Cortex of kidney (tissue), 1 donor: Measurements from ENCODE around the gene NETO1.

Experiments
- DNase-seq: peaks from one replicate; lab custom pipeline; 2025; lab: John Stamatoyannopoulos, UW

The NETO1 gene

DNA sequence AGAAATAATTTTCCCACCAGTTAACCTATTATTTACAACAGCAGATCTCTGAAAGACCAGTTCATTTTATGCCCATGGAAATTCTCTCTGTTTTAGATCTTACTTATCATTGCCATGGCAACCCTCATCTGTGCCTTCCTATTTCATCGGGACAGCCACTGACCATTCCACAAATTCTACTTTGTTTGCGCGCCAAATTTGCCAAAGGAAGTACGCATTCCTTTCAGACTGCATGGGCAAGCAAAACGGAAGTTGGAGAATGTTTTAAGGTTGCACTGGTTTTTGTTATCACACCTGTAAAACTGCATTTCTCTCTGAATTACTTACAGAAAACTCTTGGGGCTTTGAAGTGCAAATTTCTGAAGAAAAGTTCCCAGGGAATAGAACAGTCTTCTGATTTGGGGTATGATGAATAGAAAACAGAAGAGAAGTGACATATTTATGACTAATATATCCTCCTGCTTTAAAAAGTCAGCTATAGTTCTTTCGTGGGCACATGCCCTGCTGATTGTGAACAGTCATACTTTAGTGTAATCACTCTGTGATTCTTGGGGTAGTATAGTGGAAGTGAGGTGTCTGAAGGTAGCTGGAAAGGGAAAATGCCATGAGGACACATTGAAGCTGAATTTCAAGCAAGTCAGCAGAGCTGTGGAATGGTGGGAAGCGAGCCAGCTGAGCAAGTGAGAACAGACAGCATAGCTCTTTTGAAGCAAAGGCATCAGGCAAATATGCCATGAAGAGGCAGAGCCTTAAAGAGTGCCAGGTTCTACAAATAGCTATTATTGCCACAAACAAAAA, 20.9 kb downstream of the NETO1 start:
- DNase-seq, result no peak

DNA sequence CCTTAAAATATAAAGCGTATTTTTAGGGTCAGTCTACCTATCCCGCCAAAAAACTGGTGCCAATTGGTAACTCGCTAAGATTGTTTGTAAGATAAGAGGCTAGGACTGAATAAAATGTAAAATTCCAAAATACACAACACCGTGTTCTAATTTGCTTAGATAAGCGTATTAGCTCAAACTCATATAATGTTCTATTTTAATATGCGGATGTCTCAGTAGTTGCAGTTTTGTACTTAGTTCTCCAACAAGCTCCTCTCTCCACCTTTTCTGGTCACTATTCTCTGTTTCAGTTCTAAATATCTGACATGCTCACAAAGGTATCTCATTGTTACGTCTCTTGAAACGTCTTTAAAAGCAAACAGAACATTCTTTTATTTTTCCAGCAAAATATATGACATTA, 24.0 kb downstream of the NETO1 start:
- no peak for DNase-seq

DNA sequence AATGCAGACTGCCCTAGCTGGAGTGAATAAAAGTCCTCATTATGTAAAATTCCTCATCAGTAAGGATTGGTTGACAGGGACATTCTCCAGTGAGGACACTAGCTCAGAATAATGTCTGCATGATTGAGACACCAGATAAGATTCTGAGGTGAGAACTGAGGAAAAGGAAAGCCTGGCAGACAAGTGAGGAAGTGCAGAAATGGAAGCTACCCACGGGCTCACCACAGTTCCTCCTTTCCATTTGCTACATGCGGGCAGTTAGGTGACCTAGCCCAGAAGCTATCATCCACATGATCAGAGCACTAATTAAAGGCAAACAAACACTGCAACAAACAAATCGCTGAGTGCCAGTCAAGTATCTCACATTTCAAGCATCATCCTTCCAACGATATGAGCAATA, 27.7 kb downstream of the NETO1 start:
- no peak for DNase-seq

DNA sequence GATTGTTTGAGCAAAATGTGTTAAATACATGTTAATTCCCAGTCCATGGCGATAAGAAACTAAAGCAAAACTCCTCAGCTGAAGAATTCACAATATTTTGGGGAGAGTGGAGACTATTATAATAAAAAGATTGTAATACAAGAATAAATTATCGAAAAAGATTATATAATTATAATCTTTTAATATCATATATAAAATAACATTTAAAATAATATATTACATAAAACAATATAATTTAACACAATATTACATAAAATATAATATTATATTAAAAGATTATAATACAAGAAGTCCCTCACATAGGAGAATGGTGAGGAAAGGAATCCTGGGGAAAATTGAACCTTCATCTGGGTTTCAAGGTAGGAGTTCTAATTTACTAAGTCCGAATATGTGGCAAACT, 33.1 kb downstream of the NETO1 start:
- DNase-seq, result no peak

DNA sequence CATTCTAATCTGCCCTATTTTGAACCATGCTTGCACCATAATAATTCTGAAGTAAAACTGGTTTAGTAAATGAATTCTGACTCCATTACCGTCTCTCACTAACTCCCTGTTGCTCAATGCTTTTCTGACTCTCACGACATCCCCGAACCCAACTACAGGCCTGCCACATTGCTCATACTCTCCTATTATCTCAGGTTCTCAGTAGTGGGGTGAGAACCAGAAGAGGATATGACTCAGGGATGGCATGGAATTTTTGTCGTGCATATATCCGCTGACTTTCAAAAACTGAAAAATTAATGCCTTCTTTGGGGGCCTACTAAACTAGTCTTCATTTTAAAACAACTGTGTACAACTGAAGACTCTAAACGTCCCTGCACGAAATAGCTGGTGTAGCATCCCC, 34.3 kb downstream of the NETO1 start:
- no peak for DNase-seq

DNA sequence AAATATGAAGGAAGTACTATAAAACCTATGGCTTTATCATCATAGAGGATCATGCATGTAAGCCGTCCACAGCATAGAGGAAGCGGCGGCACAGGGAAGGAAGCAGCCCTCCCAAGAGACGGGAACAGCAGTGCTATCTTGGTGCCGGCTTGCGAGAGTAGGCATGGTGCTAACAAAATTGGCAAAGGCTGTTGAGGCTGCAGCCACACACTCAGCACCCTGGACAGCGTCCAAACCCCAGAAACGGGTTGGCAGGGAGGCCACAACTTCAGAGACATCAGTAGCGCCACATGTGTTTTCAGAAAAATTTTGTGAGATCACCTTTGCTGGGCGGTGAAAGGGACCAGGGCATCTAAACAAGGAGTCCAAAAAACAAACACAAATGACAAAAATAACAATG, 37.7 kb downstream of the NETO1 start:
- DNase-seq, result no peak

DNA sequence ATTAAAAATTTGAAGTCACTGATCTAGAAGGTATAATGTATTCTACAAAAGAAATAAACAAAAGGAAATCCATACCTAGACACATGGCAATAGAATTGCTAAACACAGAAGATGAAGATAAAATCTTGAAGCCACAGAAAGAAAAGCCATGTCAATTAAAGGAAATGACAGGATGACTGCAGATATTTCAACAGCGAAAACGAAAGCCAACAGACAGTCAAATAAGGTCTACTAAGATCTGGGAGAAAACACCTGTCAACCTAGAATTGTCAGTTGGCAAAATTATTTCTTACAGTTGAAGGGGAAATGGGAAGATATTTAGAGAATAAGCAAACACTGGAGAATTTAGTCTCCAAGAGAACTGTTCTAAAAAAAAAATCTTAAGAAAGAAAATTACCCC, 39.2 kb downstream of the NETO1 start:
- no peak for DNase-seq

DNA sequence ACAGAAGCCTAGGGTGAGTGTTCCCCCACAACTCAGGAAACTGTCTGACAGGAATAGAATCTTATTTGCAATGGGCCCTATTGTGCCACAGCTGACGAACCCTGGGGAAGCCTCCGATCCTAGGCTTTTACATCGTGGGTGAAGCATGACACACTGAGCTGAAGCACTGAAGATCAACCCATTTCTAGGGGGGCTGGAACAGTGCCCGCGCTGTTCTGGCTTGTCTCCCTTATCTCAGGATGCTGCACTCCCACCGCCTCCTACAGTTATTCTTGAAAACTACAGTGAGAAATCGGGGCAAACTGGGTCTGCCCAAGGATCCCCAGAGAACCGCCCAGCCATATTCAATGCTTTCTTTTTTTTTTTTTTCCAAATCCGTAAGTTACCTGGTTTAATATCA, 41.1 kb downstream of the NETO1 start:
- no peak for DNase-seq

DNA sequence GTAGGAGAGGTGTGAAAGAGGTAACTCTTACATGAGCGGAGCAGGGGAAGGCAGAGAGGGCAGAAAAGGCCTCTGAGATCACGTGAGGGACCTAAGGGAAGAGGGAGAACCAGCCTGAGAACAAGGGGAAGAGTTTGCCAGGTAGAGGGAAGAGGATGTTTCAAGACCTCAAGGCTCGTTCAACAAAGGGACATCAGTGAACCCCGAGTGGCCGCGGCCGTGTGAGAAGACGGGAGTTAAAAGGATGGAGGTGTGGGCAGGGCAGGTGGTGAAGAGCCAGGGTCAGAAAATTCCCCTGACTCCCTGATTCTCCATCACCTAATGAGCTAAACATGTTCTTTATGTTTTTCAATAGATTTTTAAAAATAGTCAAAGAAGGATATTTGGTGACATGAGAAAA, 44.4 kb downstream of the NETO1 start:
- no peak for DNase-seq

DNA sequence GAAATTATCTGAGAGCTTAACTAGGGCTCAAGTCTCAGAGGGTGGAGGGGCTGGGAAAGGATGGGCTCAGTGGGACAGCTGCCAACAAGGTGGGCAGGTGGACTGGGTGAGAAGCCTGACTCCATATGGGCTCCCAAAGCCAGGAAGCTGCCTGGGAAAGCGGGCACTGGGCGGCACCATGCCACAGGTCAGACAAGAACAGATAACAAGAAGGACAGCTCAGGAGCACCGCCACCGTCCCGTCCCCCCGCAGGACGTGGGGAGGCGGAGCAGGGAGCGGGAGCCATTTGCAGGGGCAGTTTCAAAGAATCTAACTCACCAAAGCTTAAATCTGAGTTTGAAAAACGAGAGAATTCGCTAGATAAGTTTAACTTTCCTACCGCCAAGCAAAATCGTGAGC, 45.6 kb downstream of the NETO1 start:
- no peak for DNase-seq

DNA sequence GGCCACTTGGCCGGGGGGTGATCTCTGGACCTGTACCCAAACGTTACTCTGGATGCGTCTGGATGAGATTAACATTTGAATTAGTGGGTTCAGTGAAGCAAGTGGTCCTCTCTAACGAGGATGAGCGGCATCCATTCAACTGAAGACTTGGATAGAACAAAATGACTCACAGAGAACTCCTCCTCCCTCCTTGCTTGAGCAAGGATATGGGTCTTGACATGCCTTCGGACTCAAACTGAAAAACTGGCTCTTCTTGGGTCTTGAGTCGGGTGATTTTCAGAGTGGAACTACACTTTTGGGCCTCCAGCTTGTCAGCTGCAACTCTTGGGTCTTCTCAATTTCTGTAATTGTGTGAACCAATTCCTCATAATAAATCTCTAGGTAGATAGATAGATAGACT, 47.2 kb downstream of the NETO1 start:
- no peak for DNase-seq

DNA sequence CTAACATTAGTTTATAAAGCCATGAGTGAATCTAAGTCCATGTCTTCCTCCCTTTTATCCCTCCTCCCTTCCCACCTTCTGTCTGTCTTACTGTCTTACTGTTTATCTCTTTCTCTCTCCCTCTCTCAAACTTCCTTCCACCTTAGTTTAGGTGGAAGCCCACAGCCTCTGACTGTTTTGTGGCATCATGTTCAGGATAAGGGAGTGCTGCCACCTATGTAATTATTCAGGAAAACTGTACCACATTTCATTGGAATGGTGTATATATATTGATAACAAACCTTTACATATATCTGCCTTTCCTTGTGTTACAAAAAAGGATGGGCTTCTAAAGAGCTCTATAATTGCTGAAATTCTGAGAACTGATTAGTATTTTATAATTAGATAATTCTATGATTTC, 48.7 kb downstream of the NETO1 start:
- no peak for DNase-seq

DNA sequence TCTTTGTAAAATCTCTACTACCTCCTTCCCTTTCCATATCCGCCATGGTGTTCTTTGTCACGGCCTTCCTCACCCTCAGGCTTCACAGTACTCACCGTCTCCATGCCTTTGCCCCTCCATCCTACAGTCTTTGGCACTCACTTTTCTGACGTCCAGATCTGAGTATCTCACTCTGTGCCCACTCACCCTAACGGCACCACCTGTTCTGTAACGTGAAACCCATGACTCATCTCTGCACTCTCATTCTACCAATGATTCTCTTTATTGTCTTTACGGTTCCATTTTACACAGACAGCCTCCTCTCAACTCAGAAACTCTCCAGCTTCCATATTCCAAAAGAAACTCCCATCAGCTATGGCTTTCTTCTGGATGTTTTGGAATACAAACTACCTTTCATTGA, 56.7 kb downstream of the NETO1 start:
- DNase-seq, result no peak

DNA sequence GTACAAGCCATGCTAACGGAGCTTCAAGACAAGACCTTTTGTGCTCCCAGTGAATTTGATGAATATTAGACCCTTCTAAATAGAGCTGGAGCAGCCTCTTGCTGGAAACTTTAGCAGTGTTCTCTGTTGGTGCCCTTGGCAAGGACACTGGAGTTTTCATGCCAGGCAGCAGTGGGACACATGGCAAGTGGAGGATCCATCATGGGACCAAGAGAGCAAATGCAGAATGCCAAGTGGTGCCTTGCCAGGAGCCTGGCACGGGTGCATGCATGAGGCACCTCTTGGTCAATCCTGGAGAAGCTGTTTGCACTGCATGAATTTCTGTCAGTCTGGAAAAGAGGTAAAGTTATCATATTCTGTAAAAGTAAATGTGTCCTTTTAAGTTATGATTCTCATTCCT, 59.1 kb downstream of the NETO1 start:
- no peak for DNase-seq

DNA sequence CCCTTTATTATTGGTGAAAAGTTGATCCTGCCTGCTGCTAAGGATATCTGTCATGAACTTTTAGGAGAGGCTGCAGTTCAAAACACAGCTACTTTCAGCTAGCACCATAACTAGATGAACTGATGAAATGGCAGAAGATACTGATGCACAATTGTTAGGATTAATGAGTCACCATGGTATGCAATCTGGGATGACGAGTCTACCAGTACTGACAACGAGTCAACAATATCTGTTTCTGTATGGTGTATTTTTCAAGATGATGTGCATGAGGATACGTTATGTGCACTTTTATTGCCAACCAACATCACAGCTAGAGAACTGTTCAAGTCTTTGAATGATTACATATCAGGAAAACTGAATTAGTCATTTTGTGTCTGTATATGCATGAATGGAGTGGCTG, 68.7 kb downstream of the NETO1 start:
- DNase-seq, result no peak

DNA sequence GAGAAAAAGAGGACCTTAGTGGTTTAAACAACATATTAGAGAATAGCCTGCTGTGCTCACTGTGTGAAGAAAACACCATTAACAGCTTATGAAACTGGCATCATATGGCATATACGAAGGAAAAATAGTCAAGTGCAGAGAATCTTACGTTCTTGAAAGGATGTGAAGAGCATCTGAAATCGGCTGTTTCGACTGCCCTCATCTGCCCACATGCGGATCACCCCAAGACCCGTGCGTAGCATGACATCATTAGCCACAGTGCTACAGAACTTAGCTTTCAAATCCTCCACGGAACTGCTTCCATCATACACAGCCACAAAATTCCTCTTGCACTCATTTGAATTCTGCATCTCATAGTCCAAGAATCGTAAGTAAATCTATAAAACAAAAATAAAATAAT, 84.3 kb downstream of the NETO1 start:
- no peak for DNase-seq

DNA sequence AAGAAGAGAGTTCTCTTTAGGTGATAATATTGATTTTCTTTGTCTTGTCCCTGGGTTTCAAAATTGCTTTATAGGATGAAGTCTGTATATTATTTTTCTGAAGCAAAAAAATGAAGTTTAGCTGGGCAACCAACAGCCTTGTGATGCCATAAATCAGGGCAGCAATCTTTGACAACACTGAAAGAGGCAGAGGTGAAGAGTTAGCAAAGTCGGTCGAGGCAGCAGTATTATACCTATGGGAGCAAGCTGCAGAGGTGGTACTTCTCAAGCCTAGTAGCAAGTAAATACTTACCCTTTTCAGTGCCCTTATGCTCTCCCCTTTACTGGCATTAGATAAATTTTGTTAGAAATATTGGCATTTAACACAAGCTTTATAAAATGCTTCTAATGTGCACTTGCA, 92.9 kb downstream of the NETO1 start:
- no peak for DNase-seq

DNA sequence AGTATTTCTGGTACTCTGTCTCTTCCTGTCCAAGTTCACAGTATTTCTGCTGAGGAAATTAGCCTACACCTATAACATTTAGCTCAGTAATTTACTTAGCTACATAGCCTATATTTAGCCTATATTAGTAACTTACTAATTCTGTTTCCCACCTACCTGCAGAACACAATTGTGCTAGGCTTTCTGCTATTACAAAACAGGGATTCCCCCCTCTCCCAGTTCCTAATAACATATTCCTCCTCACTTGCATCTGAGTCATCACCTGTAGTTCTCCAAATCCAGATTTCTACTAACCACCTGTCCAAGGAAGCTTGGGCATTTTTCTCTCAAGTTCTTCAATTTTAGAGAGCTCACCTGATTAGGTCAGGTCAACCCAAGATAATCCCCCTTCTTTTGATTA, 94.9 kb downstream of the NETO1 start:
- no peak for DNase-seq

DNA sequence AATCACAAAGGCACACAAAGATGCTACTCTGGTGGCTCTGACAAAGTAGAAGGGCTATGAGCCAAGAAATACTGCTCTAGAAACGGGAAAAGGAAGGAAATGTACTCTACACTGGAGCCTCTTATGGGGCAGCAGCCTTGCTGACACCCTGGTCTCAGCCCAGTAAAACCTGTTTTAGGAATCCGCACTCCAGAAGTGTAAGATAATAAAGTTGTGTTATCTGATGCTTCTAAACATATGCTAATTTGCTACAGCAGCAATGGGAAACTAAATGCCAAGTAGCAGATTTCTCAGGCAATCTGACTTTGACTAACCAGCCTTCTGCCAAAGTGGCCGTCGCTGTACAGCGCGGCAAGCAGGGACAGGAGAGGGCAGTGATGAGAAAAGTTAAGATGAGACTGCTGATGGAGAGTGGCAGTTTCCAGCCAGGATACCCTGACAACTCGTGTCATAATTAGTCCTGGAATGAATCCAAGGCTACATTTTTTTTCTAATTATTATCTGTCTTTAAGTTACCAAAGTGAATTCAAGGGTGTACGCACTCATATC, 99.0 kb downstream of the NETO1 start:
- no peak for DNase-seq

DNA sequence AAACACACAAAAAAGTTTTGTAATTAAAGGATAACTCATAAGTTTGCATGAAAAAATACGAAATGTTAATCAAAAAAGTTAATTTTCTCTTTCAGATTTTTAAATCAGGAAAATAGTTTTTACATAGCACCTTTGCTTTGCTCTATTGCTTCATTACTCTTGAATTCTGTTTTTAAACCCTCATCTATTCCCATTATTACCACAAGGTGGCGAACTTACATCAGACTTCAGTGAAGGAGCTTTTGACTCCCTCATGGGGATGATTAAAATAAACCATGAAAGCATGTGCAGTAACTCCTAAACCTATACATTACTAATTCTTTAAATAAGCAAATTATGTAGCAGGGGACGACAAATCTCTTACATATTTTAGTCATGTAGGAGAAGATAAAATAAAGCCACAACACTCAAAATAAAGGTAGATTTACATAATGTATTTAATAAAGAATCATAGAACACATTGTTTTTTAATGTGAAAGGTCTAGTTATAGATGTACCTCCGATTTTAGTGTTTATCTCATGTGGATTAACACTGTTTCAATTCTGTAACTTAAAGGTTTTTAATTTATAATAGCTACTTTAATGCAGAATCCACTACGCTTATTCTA, 105.2 kb downstream of the NETO1 start:
- DNase-seq, result no peak

DNA sequence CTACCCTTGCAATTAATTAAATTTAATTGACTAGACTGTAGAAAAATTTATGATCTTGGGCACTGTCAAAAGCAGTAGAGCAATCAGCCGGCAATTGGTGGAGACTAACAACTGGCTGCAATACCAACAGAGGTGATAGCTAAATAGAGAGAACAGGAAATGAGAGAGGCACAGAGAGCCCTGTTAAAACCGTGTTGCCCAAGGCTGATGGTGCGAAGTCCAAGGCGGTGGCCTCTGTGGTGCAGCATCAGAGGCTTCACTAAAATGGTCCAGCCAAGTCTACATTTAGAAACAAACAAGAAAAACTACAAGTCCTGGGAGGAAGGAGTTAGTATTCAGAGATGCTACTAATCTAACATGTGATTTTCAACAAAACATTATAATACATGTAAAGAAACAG, 115.6 kb downstream of the NETO1 start:
- no peak for DNase-seq

DNA sequence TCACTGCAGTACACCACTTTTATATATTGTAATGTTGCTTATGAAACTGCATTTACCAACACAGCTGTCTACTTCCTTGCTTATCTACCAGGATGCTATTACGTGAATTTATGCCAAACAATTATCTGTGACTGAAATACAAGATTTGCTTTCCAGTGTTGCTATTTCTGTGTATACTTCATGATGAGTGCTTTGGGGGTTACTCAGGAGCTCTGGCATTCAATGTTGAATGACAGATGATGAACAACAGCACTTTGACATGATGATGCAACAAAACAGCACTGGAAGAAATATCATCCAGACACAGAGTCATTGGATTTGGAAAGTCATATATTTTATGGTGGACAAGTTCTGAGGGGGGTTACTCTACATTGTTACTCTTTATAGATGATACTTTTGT, 125.8 kb downstream of the NETO1 start:
- DNase-seq, result no peak

DNA sequence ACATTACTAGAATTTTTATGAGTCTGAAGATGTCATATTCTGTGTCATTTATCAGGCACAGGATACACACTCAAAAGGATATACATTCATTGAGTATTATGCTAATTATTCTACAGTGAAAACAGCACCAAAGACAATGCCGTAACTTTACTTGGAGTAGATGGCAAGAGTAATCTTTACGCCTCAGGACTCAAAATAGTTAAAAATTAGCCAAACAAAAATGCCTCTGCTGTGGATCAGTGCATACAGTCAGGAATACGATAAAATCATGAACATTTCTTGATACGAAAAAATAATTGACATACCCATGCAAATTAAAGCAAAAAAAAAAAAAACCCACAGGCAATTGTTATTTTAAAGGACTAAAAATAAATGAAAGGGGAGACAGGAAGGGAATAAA, 129.7 kb downstream of the NETO1 start:
- DNase-seq, result no peak

DNA sequence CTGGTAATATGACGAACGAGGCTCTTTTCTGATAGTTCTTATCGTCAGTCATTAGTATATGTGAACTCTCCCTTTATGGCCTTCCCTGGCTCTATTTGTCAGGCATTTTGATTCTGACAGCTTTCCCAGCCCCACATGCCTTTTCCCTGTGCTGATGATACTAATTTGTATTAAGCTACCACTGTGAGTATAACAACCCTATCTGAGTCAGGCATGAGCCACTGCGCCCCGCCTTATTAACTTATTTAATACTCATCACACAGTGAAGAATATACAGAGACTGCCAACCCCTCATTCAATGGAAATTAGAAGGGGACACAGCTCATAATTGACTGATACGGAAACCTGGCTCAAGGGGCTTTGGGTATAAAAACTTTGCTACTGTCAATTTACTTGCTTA, 140.0 kb downstream of the NETO1 start:
- no peak for DNase-seq
